ENCODE data around the gene TEX29.

Gene TEX29

GRCh38 chr13:111303559-111303958, 16.9 kb upstream of the TEX29 start:
- Mint-ChIP-seq H3K4me1 (peaks cover 7% of the 10 kb centered on the region), H3K27ac (no peak overlapping the region), H3K9me3 (no peaks in the 10 kb centered on the region), H3K4me3 (no peak overlapping the region), H3K27me3 (no peaks in the 10 kb centered on the region), H3K36me3 (peaks cover 65% of the 10 kb centered on the region)
- DNase-seq = no peak
- CTCF ChIA-PET = interaction anchor here (1.5 kb wide), 1 partner anchor 10 kb away, joined by 5 read pairs; no protein-coding TSS in a partner anchor

GRCh38 chr13:111304041-111304544, 16.3 kb upstream of the TEX29 start:
- Mint-ChIP-seq H3K4me1 (peaks cover 7% of the 10 kb centered on the region), H3K9me3 (no peaks in the 10 kb centered on the region), H3K27me3 (no peaks in the 10 kb centered on the region), H3K4me3 (no peak overlapping the region), H3K27ac (peak overlapping the region; percentile 69), H3K36me3 (peaks cover 67% of the 10 kb centered on the region)
- CTCF ChIA-PET = interaction anchor here (1.5 kb wide), 1 partner anchor 10 kb away, joined by 5 read pairs; no protein-coding TSS in a partner anchor
- DNase-seq = no peak

GRCh38 chr13:111304603-111305289, 15.7 kb upstream of the TEX29 start:
- no peaks in the 10 kb centered on the region for H3K27me3 Mint-ChIP-seq
- peaks cover under 1% of the 10 kb centered on the region for H3K9me3 Mint-ChIP-seq
- peak overlapping the region; percentile 69 for H3K27ac Mint-ChIP-seq
- H3K36me3 Mint-ChIP-seq = peaks cover 68% of the 10 kb centered on the region
- CTCF ChIA-PET = no interaction called here
- peaks cover 7% of the 10 kb centered on the region for H3K4me1 Mint-ChIP-seq
- H3K4me3 Mint-ChIP-seq = no peak overlapping the region
- DNase-seq = no peak

- Mint-ChIP-seq H3K4me3 (no peak overlapping the region), H3K4me1 (no peaks in the 10 kb centered on the region), H3K36me3 (peaks cover 29% of the 10 kb centered on the region), H3K9me3 (peaks cover 32% of the 10 kb centered on the region), H3K27me3 (no peaks in the 10 kb centered on the region), H3K27ac (no peak overlapping the region)
- CTCF ChIA-PET = no interaction called here
- DNase-seq = no peak
Observed at GRCh38 chr13:111312944-111313590, 7.4 kb upstream of the TEX29 start.

- no peak overlapping the region for H3K4me3 Mint-ChIP-seq
- H3K9me3 Mint-ChIP-seq = peaks cover 32% of the 10 kb centered on the region
- DNase-seq = no peak
- peak overlapping the region; percentile 46 for H3K27ac Mint-ChIP-seq
- no peaks in the 10 kb centered on the region for H3K27me3 Mint-ChIP-seq
- peaks cover 24% of the 10 kb centered on the region for H3K36me3 Mint-ChIP-seq
- CTCF ChIA-PET = no interaction called here
- H3K4me1 Mint-ChIP-seq = no peaks in the 10 kb centered on the region
Observed at GRCh38 chr13:111313911-111314425, 6.5 kb upstream of the TEX29 start.

GRCh38 chr13:111314852-111315251, 5.6 kb upstream of the TEX29 start:
- no peak overlapping the region for H3K27ac Mint-ChIP-seq
- H3K36me3 Mint-ChIP-seq = peaks cover 21% of the 10 kb centered on the region
- no peak overlapping the region for H3K4me3 Mint-ChIP-seq
- CTCF ChIA-PET = no interaction called here
- DNase-seq = no peak
- peaks cover 30% of the 10 kb centered on the region for H3K9me3 Mint-ChIP-seq
- H3K4me1 Mint-ChIP-seq = no peaks in the 10 kb centered on the region
- H3K27me3 Mint-ChIP-seq = no peaks in the 10 kb centered on the region

GRCh38 chr13:111315347-111315995, 5.0 kb upstream of the TEX29 start:
- no peaks in the 10 kb centered on the region for H3K4me1 Mint-ChIP-seq
- DNase-seq = no peak
- no peak overlapping the region for H3K27ac Mint-ChIP-seq
- no peak overlapping the region for H3K4me3 Mint-ChIP-seq
- CTCF ChIA-PET = no interaction called here
- H3K9me3 Mint-ChIP-seq = peaks cover 24% of the 10 kb centered on the region
- H3K36me3 Mint-ChIP-seq = peaks cover 15% of the 10 kb centered on the region
- H3K27me3 Mint-ChIP-seq = no peaks in the 10 kb centered on the region

GRCh38 chr13:111316161-111316730, 4.2 kb upstream of the TEX29 start:
- Mint-ChIP-seq H3K4me1 (no peaks in the 10 kb centered on the region), H3K36me3 (peaks cover 8% of the 10 kb centered on the region), H3K27me3 (no peaks in the 10 kb centered on the region), H3K4me3 (no peak overlapping the region), H3K9me3 (peaks cover 16% of the 10 kb centered on the region), H3K27ac (no peak overlapping the region)
- DNase-seq = no peak
- CTCF ChIA-PET = no interaction called here

GRCh38 chr13:111317042-111317550, 3.3 kb upstream of the TEX29 start:
- Mint-ChIP-seq H3K36me3 (peaks cover 2% of the 10 kb centered on the region), H3K27me3 (no peaks in the 10 kb centered on the region), H3K4me1 (no peaks in the 10 kb centered on the region), H3K9me3 (peaks cover 8% of the 10 kb centered on the region), H3K27ac (no peak overlapping the region), H3K4me3 (no peak overlapping the region)
- DNase-seq = no peak
- CTCF ChIA-PET = no interaction called here

GRCh38 chr13:111317571-111318345, 2.7 kb upstream of the TEX29 start:
- Mint-ChIP-seq H3K27ac (no peak overlapping the region), H3K27me3 (no peaks in the 10 kb centered on the region), H3K4me1 (no peaks in the 10 kb centered on the region), H3K4me3 (no peak overlapping the region), H3K9me3 (peaks cover 4% of the 10 kb centered on the region), H3K36me3 (peaks cover 2% of the 10 kb centered on the region)
- CTCF ChIA-PET = no interaction called here
- DNase-seq = no peak

- no peak for DNase-seq
- no peak overlapping the region for H3K27ac Mint-ChIP-seq
- no peaks in the 10 kb centered on the region for H3K27me3 Mint-ChIP-seq
- CTCF ChIA-PET = no interaction called here
- H3K9me3 Mint-ChIP-seq = no peaks in the 10 kb centered on the region
- no peak overlapping the region for H3K4me3 Mint-ChIP-seq
- no peaks in the 10 kb centered on the region for H3K4me1 Mint-ChIP-seq
- H3K36me3 Mint-ChIP-seq = no peaks in the 10 kb centered on the region
Observed at GRCh38 chr13:111318386-111318785, 2.1 kb upstream of the TEX29 start.

GRCh38 chr13:111319521-111319920, 921 bp upstream of the TEX29 start:
- no peak for DNase-seq
- H3K4me3 Mint-ChIP-seq = no peak overlapping the region
- H3K36me3 Mint-ChIP-seq = no peaks in the 10 kb centered on the region
- H3K27ac Mint-ChIP-seq = no peak overlapping the region
- H3K9me3 Mint-ChIP-seq = no peaks in the 10 kb centered on the region
- CTCF ChIA-PET = interaction anchor here (1.0 kb wide), 1 partner anchor 252 kb away, joined by 3 read pairs; no protein-coding TSS in a partner anchor
- peaks cover 7% of the 10 kb centered on the region for H3K4me1 Mint-ChIP-seq
- H3K27me3 Mint-ChIP-seq = peaks cover 3% of the 10 kb centered on the region

GRCh38 chr13:111322001-111322915, 1.8 kb downstream of the TEX29 start:
- peaks cover 7% of the 10 kb centered on the region for H3K4me1 Mint-ChIP-seq
- CTCF ChIA-PET = interaction anchor here (0.9 kb wide), 1 partner anchor 254 kb away, joined by 3 read pairs; no protein-coding TSS in a partner anchor
- no peaks in the 10 kb centered on the region for H3K9me3 Mint-ChIP-seq
- H3K27ac Mint-ChIP-seq = no peak overlapping the region
- no peak for DNase-seq
- no peak overlapping the region for H3K4me3 Mint-ChIP-seq
- no peaks in the 10 kb centered on the region for H3K36me3 Mint-ChIP-seq
- H3K27me3 Mint-ChIP-seq = peaks cover 4% of the 10 kb centered on the region
